DND-41 (cell line): ENCODE measurements around the gene ADRA2B.
A peak's percentile ranks its signal among the peaks of the same experiment; 100 is the strongest.

Experiments
- ATAC-seq: fragments of 200-7000 bp; cut with Tn5 transposase; 3 replicates; pipeline ENCODE4 v1.9.1; 2021; ENCODE audit warnings: low read depth; ENCODE audit not compliant: insufficient read depth
- DNase-seq: peaks from one replicate; pipeline ENCODE4 v3.0.0-alpha.2; 2020
- H2AFZ ChIP-seq: 2 replicates; pipeline ENCODE4 v1.6.0; 2012; ENCODE audit warnings: low read depth, low read length
- H3K27ac ChIP-seq: 2 replicates; pipeline ENCODE4 v1.5.1; 2012; ENCODE audit warnings: low read length, inconsistent platforms
- H3K27me3 ChIP-seq: fragments of 200-600 bp; sonication (generic); 2 replicates; pipeline ENCODE4 v1.6.0; 2012; ENCODE audit warnings: low read length, mild to moderate bottlenecking, inconsistent platforms; ENCODE audit not compliant: insufficient read depth, poor library complexity
- H3K36me3 ChIP-seq: 2 replicates; pipeline ENCODE4 v1.5.1; 2012; ENCODE audit warnings: low read length, inconsistent platforms; ENCODE audit not compliant: insufficient read depth
- H3K4me1 ChIP-seq: 2 replicates; pipeline ENCODE4 v1.5.1; 2012; ENCODE audit warnings: mild to moderate bottlenecking, low read length; ENCODE audit not compliant: insufficient read depth
- H3K4me2 ChIP-seq: 2 replicates; pipeline ENCODE4 v1.6.0; 2012; ENCODE audit warnings: mild to moderate bottlenecking, moderate library complexity, low read length, inconsistent platforms; ENCODE audit not compliant: insufficient read depth
- H3K4me3 ChIP-seq, 2 experiments: fragments of 200-600 bp in 1 of 2; shearing (Covaris generic) in 1 of 2; 2 replicates each; pipeline ENCODE4 v1.5.1; 2012 to 2016; ENCODE audit warnings: inconsistent platforms in 2 of 2, low read length in 2 of 2, mild to moderate bottlenecking in 2 of 2, low read depth in 1 of 2, moderate library complexity in 1 of 2
- H3K79me2 ChIP-seq: 2 replicates; pipeline ENCODE4 v1.6.0; 2012; ENCODE audit warnings: low read length, inconsistent platforms; ENCODE audit not compliant: insufficient read depth
- H3K9ac ChIP-seq: 2 replicates; pipeline ENCODE4 v1.6.0; 2012; ENCODE audit warnings: low read depth, mild to moderate bottlenecking, inconsistent platforms, low read length, moderate library complexity
- H3K9me3 ChIP-seq: 2 replicates; pipeline ENCODE4 v1.5.1; 2012; ENCODE audit warnings: low read length, moderate library complexity, mild to moderate bottlenecking, inconsistent platforms; ENCODE audit not compliant: insufficient read depth, severe bottlenecking
- H4K20me1 ChIP-seq: 2 replicates; pipeline ENCODE4 v1.6.0; 2012; ENCODE audit warnings: low read length; ENCODE audit not compliant: insufficient read depth
- CTCF ChIP-seq: IDR thresholded peaks from 2 replicates; pipeline ENCODE4 v1.5.1; 2012; ENCODE audit warnings: borderline replicate concordance, low read length, moderate library complexity, mild to moderate bottlenecking; ENCODE audit not compliant: poor library complexity, severe bottlenecking; ENCODE audit errors: extremely low read depth
- EZH2 ChIP-seq: IDR thresholded peaks from 3 replicates; pipeline ENCODE4 v1.6.1; 2012; ENCODE audit warnings: borderline replicate concordance, low read depth, mild to moderate bottlenecking, moderate library complexity, low read length, inconsistent platforms; ENCODE audit not compliant: severe bottlenecking

The ADRA2B gene

GRCh38 chr2:96102596-96103186 is 13.7 kb downstream of the ADRA2B start:
- DNase-seq = no peak
- no peak overlapping the region for H3K4me2 ChIP-seq
- no peak for ATAC-seq

DNA sequence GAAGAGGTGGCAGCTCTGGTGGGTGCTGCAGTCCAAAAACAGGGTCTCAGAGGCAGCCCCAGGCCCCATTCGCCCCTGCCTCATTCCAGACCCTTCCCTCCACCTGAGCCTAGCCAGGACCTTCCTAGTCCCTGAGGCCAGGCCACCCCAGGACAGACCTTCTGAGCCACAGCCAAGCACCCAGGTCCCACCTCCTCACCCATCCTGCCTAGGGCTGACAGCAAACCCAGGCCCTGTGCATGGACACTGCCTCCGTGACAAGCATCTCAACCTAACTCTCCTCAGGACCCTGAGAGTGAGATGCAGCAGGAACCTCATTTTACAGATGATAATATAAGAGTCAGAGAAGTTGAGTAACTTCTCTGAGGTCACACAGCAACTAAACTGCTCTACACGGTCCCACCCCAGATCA is 15.5 kb downstream of the ADRA2B start:
- peaks cover 4% of the 10 kb centered on the region for H3K9me3 ChIP-seq
- no peak overlapping the region for H3K9ac ChIP-seq
- no peak overlapping the region for H3K27ac ChIP-seq
- no peak overlapping the region for H2AFZ ChIP-seq
- H3K4me2 ChIP-seq = no peak overlapping the region
- H3K4me1 ChIP-seq = peaks cover 19% of the 10 kb centered on the region
- no peaks in the 10 kb centered on the region for H3K27me3 ChIP-seq
- no peak for ATAC-seq
- H4K20me1 ChIP-seq = no peaks in the 10 kb centered on the region
- no peaks in the 10 kb centered on the region for H3K79me2 ChIP-seq
- H3K4me3 ChIP-seq = no peak overlapping the region
- DNase-seq = no peak
- no peak for TF ChIP-seq CTCF
- TF ChIP-seq EZH2 = no peak
- H3K36me3 ChIP-seq = no peaks in the 10 kb centered on the region

More at GRCh38 chr2:96102596-96103186, 13.7 kb downstream of the ADRA2B start:
- no peaks in the 10 kb centered on the region for H3K27me3 ChIP-seq
- H3K36me3 ChIP-seq = no peaks in the 10 kb centered on the region
- H4K20me1 ChIP-seq = no peaks in the 10 kb centered on the region
- peaks cover 19% of the 10 kb centered on the region for H3K4me1 ChIP-seq
- H3K4me3 ChIP-seq = no peak overlapping the region
- no peak overlapping the region for H3K9ac ChIP-seq
- peaks cover 4% of the 10 kb centered on the region for H3K9me3 ChIP-seq
- no peak overlapping the region for H2AFZ ChIP-seq
- no peak overlapping the region for H3K27ac ChIP-seq
- TF ChIP-seq CTCF = no peak
- no peak for TF ChIP-seq EZH2
- H3K79me2 ChIP-seq = no peaks in the 10 kb centered on the region

- no peak overlapping the region for H3K9ac ChIP-seq
- TF ChIP-seq EZH2 (no peak), CTCF (no peak)
- H3K79me2 ChIP-seq = no peaks in the 10 kb centered on the region
- peaks cover 1% of the 10 kb centered on the region for H3K9me3 ChIP-seq
- no peaks in the 10 kb centered on the region for H4K20me1 ChIP-seq
- H3K4me2 ChIP-seq = no peak overlapping the region
- H3K4me3 ChIP-seq = no peak overlapping the region
- no peak overlapping the region for H2AFZ ChIP-seq
- peak; percentile 62 for DNase-seq
- no peaks in the 10 kb centered on the region for H3K36me3 ChIP-seq
- no peak overlapping the region; the same call in 1 of the 2 replicates for H3K27ac ChIP-seq
- ATAC-seq = peak; percentile 79
- H3K4me1 ChIP-seq = peaks cover 19% of the 10 kb centered on the region
- H3K27me3 ChIP-seq = no peaks in the 10 kb centered on the region
These were observed 16.2 kb downstream of the ADRA2B start for GRCh38 chr2:96099861-96100798.
